Stimulated activated naive CD8-positive, alpha-beta T cell treated with anti-CD3 and anti-CD28 coated beads, Interleukin-15, Interleukin-2, amounts not matched to agents 100 U/mL and 50 U/mL, for 24 hours (primary cell): ENCODE results near the gene INHA.

Source experiments
- ATAC-seq: fragments of 150-1000 bp; cut with Tn5 transposase; one replicate; pipeline ENCODE4 v1.10.0; 2021
- DNase-seq: peaks from one replicate; pipeline ENCODE4 v3.0.0; 2021

INHA gene

DNA sequence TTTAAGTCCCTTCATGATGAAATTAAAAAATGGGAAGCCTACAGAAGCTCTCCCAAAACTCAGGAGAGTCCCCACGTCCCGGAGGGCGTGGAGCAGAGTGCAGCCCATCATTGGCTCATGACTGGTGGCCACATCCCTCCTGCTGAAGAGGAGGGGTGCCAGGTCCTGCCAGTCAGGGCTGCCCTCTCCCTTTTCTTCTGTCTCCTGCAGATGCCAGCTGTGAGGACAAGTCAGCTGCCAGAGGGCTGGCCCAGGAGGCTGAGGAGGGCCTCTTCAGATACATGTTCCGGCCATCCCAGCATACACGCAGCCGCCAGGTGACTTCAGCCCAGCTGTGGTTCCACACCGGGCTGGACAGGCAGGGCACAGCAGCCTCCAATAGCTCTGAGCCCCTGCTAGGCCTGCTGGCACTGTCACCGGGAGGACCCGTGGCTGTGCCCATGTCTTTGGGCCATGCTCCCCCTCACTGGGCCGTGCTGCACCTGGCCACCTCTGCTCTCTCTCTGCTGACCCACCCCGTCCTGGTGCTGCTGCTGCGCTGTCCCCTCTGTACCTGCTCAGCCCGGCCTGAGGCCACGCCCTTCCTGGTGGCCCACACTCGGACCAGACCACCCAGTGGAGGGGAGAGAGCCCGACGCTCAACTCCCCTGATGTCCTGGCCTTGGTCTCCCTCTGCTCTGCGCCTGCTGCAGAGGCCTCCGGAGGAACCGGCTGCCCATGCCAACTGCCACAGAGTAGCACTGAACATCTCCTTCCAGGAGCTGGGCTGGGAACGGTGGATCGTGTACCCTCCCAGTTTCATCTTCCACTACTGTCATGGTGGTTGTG is 2.6 kb downstream of the INHA start:
- ATAC-seq, result no peak

DNA sequence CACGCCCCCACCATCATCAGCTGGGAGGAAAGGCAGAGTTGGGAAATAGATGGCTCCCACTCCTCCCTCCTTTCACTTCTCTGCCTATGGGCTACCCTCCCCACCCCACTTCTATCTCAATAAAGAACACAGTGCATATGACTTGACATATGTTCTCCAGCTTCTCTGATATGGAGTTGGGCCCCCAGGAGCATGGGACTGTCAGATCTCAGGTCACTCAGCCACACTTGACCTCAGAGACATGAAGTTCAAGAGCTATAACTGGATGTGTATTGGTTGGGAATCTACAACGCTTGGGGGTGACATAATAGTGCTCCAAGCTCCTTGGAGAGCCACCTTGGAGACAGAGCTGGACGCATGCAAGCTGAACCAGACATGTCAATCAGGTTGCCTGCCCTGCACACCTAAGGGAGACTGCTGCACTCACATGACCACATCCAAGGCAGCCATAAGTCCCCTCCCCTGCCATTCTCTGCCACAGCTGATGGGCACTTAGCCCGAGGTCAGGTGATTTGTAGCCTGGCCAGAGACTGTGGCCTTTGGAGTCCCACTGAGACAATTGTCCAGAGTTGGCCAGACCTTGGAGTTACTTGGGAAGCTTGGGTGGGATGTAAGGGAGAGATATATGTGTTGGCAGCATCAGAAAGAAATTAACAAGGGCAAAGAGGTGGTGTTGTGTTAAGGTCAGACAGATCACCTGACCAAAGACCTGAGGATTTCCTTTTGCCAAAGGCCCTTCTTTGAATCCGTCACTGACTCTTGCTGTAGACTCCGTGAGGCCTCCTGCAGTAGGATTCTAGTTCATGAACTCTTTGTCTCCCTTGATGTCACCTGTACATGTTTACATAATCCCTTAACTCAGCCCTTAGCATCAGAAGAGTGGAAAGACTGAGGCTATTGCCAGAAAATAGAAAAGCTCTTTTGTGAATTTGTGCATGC is 3.7 kb downstream of the INHA start:
- ATAC-seq, result no peak

More for the DNA sequence above, 2.6 kb downstream of the INHA start:
- DNase-seq, result no peak

DNA sequence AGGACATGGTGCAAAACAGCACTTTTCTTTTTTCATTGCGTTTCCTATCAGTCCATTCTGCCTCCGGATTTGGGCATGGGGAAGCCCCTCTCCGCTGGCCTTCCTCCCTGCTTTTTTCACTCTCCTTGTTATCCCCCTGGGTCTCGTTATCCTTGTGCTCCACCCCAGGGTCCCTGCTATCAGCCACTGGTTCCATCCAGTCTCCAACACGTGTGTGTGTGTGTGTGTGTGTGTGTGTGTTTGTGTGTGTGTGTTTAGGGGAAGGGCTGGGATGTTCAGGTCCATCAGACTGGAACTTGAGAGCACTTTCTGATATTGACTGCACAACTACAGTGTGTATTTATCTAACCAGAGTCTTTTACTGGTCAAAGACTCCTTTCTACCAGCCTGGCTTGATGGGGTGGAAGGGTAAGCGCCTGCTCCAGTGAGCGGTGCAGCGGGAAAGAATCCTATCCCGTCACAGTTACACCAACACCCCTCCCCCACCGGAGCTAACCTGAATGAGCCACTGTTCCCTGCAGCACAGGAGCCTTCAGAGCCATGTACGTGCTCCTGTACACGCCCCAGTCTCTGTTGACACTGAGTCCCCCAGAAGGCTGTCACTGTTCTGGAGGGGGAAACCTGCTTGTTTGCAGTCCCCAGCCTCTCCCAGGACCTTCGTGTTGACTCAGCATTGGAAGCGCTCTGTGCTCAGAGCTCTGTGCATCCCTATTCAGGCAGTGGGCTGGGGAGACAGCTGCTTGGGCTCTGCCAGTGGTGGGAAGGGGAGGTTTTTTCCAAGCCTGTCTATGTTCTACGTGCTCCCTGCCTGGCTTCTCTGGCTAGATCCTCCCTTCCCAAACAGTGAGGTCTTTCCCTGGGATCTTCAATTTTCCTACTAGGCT is 4.6 kb downstream of the INHA start:
- DNase-seq (no peak), ATAC-seq (no peak)

More for the DNA sequence above, 3.7 kb downstream of the INHA start:
- DNase-seq, result no peak

DNA sequence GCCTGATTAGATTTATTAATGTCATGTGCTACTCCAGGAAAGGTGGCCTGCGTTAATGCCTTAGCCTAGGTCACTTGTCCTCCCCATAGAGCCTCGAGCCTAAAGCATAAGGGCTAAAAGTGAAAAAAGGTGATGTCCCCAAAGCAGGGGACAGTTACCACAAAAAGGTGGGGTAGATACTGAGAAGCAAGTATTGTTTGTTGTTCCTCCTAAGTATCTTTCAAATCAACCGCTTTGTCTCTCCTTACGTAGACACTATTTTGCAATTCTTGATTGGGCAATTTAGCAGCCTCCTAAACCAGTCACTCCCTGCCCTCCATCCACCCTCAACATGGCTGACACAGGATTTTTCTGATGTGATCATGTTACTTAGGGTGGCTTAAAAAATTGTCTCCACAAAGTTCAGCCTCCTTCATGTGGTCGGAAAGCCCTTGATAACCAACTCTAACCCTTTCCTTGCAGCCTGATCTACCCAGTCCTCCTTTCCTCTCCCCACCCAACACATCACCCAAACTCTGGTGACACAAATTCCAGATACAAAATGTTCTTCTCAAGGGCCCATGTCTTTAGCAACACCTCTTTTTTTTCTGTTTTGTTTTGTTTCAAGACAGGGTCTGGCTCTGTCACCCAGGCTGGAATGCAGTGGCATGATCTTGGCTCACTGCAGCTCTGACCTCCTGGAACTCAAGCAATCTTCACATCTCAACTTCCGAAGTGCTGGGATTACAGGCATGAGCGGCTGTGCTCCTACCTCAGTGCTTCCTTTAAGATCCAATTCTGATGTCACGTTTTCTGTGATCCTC is 6.9 kb downstream of the INHA start:
- no peak for DNase-seq
- ATAC-seq, result no peak

DNA sequence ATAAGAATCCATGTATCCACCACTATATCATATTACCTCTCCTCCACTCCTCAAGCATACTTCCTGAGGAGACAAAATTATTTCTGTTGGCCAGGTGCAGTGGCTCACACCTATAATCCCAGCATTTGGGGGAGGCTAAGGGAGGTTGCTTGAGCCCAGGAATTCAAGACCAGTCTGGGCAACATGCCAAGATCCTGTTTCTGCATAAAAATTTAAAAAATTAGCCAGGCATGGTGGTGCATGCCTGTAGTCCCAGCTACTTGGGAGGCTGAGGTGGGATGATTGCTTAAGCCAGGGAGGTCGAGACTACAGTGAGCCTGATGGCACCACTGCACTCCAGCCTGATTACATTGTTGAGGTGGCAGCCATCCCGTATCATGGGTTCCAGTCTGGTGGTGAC is 9.2 kb downstream of the INHA start:
- ATAC-seq, result no peak

DNA sequence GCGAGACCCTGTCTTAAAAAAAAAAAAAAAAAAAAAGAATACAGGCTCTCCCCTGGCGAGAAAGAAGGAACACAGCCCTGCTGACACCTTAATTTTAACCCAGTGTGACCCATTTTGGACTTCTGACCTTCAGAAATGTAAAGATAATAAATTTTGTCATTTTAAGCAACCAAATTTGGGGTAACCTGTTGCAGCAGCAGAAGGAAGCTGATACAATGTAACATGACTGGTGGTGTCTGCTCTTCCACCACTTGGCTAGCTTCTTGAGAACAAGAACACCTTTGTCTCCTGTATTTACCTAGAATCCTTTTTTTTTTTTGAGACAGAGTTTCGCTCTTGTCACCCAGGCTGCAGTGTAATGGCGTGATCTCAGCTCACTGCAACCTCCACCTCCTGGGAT is 19.0 kb downstream of the INHA start:
- DNase-seq, result no peak
- ATAC-seq, result no peak

More for the DNA sequence above, 9.2 kb downstream of the INHA start:
- DNase-seq, result no peak

DNA sequence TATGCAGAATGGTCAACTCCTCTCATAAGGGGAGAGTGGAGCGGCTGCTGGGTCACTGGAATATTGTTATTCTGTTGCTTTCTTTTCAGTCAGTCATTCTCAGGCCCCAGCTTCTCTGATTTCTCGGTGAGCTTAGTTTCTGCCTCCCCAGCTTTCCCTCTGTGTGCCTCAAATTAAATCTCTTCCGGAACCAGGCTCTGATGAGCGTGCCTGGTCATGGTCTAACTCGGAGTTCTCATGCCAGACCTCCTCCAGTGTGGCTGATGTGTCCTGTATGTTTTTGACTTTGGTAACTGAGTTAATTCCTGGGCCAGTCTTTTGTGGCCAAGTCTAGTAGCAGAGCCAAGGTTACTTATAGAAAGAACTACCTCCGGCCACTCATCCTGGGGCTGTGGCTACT is 20.6 kb downstream of the INHA start:
- no peak for ATAC-seq
- DNase-seq, result no peak

DNA sequence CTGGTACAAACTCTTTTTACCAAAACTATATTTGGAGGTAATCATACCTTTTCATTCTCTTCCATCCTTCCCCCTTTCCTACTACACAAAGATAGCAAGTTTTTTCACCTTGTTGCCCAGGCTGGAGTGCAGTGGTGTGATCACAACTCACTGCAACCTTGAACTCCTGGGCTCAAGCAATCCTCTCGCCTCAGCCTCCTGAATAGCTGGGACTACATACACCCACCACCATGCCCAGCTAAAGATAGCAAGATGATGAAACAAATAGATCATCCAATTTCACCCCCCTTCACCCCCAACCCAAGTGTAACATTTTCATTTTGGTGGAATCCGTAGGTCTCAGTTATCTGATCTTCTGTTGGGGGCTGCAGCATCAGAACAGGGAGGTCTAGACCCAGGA is 21.0 kb downstream of the INHA start:
- ATAC-seq (no peak), DNase-seq (no peak)

DNA sequence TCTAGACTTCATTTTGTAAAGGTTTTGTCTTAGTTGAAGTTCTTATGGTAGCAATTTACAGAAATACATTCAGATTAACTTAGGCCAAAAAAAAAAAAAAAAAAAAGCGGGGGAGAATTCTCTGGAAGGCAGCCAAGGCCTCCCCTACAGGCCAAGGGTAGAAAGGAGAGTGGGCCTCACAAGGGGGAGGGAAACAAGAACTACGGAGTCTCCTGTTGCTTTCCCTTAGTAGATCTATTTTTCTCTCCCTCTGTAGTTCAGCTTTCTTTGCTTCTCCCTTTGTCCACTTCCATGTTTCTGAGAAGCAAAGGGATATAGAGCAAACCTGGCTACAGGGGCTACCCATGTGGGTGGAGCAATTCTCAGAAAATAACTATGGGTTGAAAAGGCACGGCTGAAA is 23.1 kb downstream of the INHA start:
- ATAC-seq (no peak), DNase-seq (no peak)

DNA sequence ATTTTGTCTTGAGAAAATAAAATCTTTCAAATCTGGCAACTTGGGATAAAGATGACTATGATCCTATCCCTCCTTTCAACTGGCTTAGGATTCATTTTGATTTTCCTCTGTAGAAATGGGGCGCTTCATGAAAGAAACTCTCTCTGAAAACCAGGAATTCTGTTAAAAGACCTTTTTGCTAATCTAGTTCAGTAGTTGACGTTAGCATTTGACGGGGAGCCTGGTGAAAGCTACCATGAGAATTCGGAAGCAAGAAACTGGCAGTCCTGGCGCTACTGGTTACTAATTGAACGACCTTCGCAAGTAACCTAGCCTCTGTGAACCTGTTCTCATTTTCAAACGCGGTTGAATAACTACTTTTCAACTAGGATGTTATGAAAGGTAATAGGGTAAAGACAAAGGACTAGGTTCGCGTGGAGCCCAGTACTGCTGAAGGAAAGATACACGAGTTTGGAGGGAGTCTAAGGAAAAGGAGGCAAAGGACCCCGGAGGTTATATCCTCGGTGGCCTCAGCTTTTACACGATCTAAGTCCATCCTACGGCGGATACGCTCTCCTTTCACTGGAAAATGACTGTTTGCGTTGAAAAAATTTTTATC is 24.9 kb downstream of the INHA start:
- no peak for DNase-seq
- no peak for ATAC-seq

DNA sequence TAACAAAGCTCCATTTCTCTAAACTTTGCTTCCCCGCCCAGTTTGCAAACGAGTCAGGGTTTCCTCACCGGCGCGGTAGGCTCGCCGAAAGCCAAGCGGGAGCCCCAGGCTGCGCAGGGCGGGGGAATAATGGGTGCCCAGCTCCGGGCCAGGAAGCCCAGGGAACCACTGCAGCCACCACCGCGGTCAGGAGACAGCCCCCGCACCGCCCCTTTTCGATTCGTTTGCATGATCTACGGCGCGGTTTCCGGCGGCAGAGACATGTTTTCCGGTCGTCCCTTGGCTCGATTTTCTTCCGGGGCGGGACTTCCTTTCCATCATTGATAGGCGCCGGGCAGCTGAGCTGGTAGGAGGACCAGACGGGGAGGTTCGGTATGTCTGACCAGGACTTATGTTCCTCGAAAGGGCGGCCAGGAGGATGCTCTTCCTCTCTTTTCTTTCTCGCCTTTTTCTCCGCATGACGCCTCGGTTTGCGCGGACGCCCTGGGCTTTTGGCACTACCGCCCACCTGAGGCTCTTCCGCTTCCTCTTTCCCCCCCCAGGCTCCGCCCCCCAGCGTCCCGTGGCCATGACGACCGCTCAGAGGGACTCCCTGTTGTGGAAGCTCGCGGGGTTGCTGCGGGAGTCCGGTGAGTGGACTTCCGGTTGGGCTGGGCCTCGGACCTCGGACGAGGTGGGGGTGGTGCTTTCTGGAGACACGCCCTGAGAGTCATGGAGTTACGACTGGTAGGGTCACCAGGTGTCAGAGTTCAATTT is 25.6 kb downstream of the INHA start, which contains the start of gene STK11IP:
Gene STK11IP, plus strand, starts transcription at position 306 of the 756 bp plus-strand sequence. Its CDS starts 263 bp downstream, at position 569.
- ATAC-seq (peak; percentile 92), DNase-seq (peak; percentile 94)

DNA sequence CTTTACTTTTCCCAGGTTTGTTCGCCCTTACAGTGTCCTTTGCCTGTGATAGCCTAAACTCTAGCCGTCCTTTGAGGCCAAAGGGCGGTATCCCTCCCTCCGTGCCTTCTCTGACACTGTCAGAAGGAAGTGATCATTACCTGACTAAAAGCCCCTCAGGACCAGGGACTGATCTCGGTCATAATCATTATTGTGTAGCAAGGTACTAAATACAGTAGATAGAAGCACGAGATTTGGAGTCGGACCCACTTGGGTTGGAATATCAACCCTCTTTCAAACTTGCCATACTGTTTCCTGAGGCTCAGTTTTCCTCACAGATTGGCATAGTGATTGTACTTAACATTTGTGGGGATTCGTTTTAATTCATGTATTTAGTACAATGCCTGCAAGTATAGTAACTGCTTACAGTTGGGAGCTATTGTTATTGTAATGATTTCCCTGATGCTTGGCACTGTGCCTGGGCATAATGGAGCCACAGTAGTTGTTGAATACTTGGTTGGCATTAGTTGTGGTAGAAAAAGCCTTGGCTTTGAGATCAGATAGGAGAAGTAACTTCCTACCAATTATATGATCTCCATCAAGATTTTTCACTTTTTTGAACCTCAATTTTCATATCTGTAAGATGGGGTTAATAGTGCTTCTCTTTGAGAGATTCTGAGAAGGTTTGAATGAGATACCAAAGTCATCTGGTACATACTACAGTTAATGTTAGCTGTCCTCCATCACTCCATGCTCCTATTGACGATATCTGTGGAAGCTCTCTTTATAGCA is 26.4 kb downstream of the INHA start:
- no peak for ATAC-seq
- DNase-seq, result no peak

DNA sequence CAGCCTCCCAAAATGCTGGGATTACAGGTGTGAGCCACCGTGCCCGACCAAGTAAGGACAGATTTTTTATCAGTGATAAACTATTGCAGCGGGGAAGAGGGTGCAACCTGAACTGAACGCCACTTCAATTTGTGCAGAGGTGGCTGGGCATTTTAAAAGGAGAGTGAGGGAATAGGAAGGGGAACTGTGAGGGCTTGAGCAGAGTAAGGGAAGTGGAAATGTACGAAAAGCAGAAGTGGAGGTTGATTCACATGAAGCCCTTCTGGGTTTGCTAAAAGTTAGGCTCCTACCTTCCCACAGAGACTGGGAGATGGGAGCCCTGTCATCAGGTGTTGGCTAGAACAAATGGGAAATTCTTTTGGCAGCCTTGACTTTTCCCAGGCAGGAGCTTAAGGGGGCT is 31.7 kb downstream of the INHA start:
- DNase-seq (no peak), ATAC-seq (no peak)

DNA sequence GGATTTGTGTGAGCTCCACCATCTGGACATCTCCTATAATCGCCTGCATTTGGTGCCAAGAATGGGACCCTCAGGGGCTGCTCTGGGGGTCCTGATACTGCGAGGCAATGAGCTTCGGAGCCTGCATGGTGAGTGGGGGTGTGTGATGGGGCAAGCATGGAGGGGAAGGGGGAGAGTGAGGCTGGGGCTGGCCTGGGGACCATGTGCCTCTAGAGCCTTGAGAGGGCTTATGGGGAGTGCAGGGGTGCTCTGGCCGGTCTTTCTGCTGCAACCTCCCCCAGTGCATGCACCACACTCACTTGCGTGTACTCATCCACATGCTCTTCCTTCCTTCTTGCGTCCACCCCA is 33.5 kb downstream of the INHA start:
- DNase-seq (no peak), ATAC-seq (no peak)

DNA sequence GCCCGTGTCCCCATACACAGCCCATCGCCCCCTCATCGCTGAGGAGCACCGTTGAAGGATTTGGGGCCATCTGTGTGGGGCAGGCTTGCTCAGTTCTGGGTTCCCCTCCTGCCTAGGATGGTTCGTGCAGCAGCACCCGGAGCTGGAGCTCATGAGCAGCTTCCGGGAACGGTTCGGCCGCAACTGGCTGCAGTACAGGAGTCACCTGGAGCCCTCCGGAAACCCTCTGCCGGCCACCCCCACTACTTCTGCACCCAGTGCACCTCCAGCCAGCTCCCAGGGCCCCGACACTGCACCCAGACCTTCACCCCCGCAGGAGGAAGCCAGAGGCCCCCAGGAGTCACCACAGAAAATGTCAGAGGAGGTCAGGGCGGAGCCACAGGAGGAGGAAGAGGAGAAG is 35.8 kb downstream of the INHA start:
- DNase-seq (no peak), ATAC-seq (no peak)

DNA sequence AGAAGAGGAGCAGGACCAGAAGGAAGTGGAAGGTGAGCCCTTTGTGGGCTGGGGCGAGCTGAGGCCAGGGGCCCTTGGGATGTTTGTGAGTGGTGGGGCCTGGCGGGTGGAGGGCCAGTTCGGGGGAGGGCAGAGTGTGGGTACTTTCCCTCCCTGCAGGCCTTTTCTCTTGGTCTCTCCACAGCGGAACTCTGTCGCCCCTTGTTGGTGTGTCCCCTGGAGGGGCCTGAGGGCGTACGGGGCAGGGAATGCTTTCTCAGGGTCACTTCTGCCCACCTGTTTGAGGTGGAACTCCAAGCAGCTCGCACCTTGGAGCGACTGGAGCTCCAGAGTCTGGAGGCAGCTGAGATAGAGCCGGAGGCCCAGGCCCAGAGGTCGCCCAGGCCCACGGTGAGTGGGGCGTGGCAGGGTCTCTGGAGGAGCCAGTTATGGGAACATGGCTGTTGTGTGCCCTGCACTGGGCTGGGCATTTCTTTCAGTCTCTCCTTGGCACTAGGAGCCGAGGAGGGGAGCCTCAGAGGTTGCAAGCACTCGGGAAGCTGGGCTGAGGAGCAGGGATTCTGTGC is 36.4 kb downstream of the INHA start:
- no peak for DNase-seq
- ATAC-seq, result no peak

DNA sequence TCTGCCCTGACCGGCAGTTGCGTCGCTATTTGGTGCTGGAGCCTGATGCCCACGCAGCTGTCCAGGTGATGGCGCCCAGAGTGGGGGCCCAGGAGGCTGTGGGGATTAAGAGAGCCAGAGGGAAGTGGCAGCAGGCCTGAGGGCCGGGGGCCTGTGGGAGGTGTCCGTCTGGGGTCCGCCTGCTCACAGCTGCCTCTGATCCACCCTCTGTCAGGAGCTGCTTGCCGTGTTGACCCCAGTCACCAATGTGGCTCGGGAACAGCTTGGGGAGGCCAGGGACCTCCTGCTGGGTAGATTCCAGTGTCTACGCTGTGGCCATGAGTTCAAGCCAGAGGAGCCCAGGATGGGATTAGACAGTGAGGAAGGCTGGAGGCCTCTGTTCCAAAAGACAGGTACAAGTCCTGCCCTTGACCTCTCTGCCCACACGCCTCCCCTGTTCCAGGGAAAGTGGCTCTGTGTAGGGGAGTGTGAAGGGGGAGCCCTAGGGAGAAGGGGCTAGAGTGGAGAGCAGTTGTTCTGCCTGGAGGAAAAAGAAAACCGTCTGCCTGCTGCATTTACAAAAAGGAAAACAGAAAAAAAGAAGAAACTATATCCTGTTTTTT is 37.1 kb downstream of the INHA start:
- DNase-seq (no peak), ATAC-seq (no peak)

DNA sequence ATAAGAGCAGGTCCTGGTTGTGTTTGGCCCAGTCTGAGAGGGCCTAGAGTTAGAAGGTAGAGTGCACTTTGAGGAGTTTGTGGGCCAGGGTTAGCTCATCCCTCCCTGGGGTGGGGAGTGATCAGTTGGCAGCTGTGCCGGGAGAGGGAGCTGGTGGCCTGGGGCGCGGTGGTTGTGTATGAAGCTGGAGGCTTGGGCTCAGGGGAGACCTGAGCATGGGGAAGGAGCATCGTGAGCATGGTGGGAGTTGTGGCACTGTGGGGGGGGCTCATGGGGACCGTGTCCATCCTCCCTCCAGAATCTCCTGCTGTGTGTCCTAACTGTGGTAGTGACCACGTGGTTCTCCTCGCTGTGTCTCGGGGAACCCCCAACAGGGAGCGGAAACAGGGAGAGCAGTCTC is 39.2 kb downstream of the INHA start:
- no peak for ATAC-seq
- DNase-seq, result no peak
